Vagina (tissue), 2 donors: ENCODE data around the gene CBFA2T2.

Experiments
- POLR2AphosphoS5 ChIP-seq, 2 donors: sonication (generic); formaldehyde crosslinking; IDR thresholded peaks; one replicate each; pipeline ENCODE4 v1.9.0; 2017; ENCODE audit warnings: antibody characterized with exemption in 2 of 2, mild to moderate bottlenecking in 2 of 2, low read depth in 1 of 2; ENCODE audit not compliant: insufficient read depth in 1 of 2
- TF ChIP-seq, protein P1 (sequence below), 3 experiments: fragments of 450-650 bp in 2 of 3; fragments of 200-600 bp in 1 of 3; sonication (generic) in 1 of 3; IDR thresholded peaks; one replicate each; pipeline ENCODE4 v1.5.1; 2017 to 2019; ENCODE audit warnings: antibody characterized with exemption in 3 of 3, mild to moderate bottlenecking in 2 of 3, moderate library complexity in 2 of 3

DNA sequence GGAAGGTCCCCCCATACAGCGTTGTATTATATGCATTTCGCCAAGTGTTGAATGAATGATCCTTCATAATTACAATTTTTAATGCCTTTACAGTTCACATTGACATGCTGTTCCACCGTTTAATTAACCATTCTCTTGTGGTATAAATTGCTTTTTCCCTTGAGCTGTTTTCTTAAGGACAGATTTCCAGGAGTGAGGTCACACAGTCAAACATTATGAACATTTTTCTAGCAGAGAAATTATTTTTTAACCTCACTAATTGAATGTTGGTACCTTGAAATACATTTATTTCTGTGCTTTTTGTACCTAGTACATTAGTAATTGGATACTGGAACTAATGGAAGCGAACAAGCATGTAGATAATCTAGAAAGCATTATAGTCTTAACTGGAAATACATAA lies 95.5 kb downstream of the CBFA2T2 start:
- TF ChIP-seq, protein P1, sequence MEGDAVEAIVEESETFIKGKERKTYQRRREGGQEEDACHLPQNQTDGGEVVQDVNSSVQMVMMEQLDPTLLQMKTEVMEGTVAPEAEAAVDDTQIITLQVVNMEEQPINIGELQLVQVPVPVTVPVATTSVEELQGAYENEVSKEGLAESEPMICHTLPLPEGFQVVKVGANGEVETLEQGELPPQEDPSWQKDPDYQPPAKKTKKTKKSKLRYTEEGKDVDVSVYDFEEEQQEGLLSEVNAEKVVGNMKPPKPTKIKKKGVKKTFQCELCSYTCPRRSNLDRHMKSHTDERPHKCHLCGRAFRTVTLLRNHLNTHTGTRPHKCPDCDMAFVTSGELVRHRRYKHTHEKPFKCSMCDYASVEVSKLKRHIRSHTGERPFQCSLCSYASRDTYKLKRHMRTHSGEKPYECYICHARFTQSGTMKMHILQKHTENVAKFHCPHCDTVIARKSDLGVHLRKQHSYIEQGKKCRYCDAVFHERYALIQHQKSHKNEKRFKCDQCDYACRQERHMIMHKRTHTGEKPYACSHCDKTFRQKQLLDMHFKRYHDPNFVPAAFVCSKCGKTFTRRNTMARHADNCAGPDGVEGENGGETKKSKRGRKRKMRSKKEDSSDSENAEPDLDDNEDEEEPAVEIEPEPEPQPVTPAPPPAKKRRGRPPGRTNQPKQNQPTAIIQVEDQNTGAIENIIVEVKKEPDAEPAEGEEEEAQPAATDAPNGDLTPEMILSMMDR (IDR thresholded peaks at IDR 0.05) = no peak
- no peak for TF ChIP-seq POLR2AphosphoS5 (IDR thresholded peaks at IDR 0.05; ENCODE audit: insufficient read depth in 1 of 2, low read depth in 1 of 2)
